Pulmonary artery endothelial cell (primary cell): ENCODE data around the gene FGF14. TPM values are rescaled to one million over a fixed set of nuclear protein-coding genes. Genes with fewer than 3 reads are reported as not detected.

Experiments used
- DNase-seq: peaks from one replicate; pipeline ENCODE4 v3.0.0-alpha.2; 2011; ENCODE audit warnings: low read depth, low spot score
- total RNA-seq: library from RNA; depleted of rRNA; stranded (reverse); fragments of >200 nt; gene quantifications from 2 replicates; pipeline ENCODE4 v1.2.3, GENCODE V29; 2014

FGF14 gene
- total RNA-seq, 1 donor from 2014 or later: not detected

GRCh38 chr13:102367836-102368235, 34.0 kb downstream of the FGF14 start:
- no peak for DNase-seq

- DNase-seq: no peak
Observed at GRCh38 chr13:102361113-102361512, 40.7 kb downstream of the FGF14 start.

GRCh38 chr13:102359264-102359663, 42.6 kb downstream of the FGF14 start:
- DNase-seq: no peak

GRCh38 chr13:102355251-102355650, 46.6 kb downstream of the FGF14 start:
- no peak for DNase-seq

GRCh38 chr13:102354011-102354410, 47.8 kb downstream of the FGF14 start:
- no peak for DNase-seq

- no peak for DNase-seq
Observed at GRCh38 chr13:102351521-102351920, 50.3 kb downstream of the FGF14 start.

GRCh38 chr13:102347490-102347889, 54.4 kb downstream of the FGF14 start:
- no peak for DNase-seq

GRCh38 chr13:102346769-102347168, 55.1 kb downstream of the FGF14 start:
- DNase-seq: no peak

GRCh38 chr13:102344410-102344809, 57.4 kb downstream of the FGF14 start:
- no peak for DNase-seq

- no peak for DNase-seq
Observed at GRCh38 chr13:102333320-102334198, 68.3 kb downstream of the FGF14 start.

- no peak for DNase-seq
Observed at GRCh38 chr13:102328909-102329308, 72.9 kb downstream of the FGF14 start.

- DNase-seq: no peak
Observed at GRCh38 chr13:102327119-102327617, 74.7 kb downstream of the FGF14 start.

- DNase-seq: no peak
Observed at GRCh38 chr13:102326381-102327118, 75.3 kb downstream of the FGF14 start.

GRCh38 chr13:102325321-102325720, 76.5 kb downstream of the FGF14 start:
- DNase-seq: no peak

GRCh38 chr13:102323505-102323904, 78.3 kb downstream of the FGF14 start:
- DNase-seq: no peak

- no peak for DNase-seq
Observed at GRCh38 chr13:102323012-102323411, 78.8 kb downstream of the FGF14 start.

GRCh38 chr13:102322211-102322610, 79.6 kb downstream of the FGF14 start:
- no peak for DNase-seq

GRCh38 chr13:102318233-102318632, 83.6 kb downstream of the FGF14 start:
- DNase-seq: no peak

GRCh38 chr13:102317593-102317992, 84.3 kb downstream of the FGF14 start:
- DNase-seq: no peak

- no peak for DNase-seq
Observed at GRCh38 chr13:102316732-102317131, 85.1 kb downstream of the FGF14 start.

- no peak for DNase-seq
Observed at GRCh38 chr13:102312841-102313240, 89.0 kb downstream of the FGF14 start.

GRCh38 chr13:102311901-102312300, 89.9 kb downstream of the FGF14 start:
- DNase-seq: no peak
